ENCODE measurements around the gene SLC13A5.
A peak's percentile ranks its signal among the peaks of the same experiment; 100 is the strongest.
"Not testable (repeated sequence)": the region's sequence is repeated elsewhere in the genome, so short reads cannot be mapped to it uniquely, and the experiment has no call there.

The SLC13A5 gene

DNA sequence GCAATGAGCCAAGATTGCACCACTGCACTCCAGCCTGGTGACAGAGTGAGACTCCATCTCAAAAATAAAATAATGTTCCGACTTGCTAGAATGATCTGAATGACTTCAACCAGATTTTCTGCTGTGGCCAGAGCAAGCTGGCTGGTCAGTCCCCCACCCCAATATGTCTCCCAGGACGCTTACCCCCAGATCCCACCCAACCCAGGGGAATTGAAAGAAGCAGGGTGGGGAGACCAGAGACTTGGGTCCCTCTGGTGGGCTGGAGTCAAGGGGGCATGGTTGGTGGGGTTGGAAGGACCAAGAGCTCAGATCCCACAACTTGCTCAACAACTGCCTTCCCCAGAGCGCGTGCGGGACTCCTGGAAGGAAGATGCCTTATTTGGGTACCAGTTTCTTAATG is 54.8 kb downstream of the SLC13A5 start:
- DNase-seq: not testable (repeated sequence)

DNA sequence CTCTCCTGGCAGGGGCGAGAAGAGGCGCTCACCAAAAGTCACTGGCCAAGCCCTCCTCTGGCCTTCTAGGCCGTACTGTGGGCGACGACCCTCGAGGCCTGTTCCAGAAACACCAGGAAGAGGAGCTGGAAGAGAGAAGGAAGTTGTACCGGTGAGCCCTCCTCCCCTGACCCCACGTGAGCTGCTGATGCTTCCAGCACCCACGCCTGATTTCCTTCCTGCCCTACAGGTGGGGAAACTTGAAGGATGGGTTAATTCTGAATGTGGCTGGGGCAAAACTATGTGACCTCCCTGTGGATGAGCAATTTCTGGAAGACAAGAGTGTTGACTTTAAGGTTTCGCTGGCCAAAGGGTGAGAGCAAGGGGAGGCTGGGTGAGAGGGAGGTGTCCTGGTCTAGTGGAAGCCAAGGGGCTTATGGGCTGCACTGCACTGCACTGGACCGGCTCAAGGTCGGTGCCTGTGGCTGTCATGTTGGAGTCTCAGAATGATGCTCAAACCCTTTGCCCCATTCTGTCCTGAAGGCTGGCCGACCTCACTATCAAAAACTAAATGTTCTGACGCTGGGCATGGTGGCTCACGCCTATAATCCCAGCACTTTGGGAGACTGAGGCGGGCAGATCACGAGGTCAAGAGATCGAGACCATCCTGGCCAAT is 55.4 kb downstream of the SLC13A5 start:
- no peak for DNase-seq

- not testable (repeated sequence) for DNase-seq
Measured at GRCh38 chr17:6656797-6657632, 56.2 kb downstream of the SLC13A5 start.

DNA sequence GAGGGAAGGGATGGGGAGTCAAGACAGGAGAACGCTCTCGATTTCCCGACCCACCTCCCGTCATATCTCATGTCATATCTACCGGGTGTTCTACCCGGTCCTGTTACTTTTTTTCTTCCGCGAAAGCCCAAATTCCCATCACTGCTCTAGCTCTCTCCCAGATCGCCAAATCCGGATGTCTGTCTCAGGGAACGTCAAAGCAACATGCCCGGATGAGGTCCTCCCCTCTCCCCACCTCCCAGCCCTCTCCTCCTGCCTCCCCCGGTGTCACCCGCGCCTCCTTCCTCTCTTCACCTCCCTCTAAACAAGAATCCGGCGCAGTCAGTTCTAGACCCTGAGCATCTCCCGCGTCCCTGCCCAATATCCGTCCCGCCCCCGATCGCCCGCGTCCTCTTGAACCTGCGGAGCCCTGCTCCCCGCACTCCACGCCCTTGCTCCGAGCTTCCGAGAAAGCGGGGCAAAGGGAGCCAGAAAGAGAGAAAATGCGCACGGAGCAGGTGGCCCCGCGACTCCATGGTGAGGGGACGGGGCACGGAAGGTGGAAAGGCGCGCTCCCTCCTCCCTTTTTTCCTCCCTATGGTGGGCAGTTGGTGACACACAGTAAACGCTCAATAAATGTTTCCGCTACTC is 57.3 kb downstream of the SLC13A5 start:
- DNase-seq: not testable (repeated sequence)

- no peak for DNase-seq
Measured at GRCh38 chr17:6654841-6655731, 58.1 kb downstream of the SLC13A5 start.

DNA sequence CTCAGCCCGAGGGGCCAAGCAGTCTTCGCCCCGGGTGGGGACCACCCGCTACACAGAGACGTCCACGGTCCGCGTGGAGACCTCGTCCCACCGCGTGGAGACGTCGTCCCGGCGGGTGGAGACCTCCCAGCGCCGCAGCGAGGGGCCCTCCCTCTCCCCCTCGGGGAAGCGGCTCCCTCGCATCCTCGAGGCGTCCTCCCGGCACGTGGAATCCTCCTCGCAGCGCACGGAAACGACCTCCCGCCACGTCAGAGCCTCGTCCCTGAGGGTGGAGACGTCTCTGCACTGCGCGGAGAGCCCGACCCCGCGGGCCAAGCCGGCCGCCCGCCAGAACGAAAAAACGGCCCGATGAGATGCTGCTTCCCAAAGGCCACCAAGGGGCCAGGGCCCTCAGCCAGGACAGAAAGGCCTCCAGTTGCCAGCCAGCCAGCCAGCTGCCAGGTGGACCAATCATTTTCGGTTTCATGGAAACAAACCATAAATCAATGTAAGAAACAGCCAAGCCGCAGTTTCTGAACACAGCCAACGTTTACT is 61.2 kb downstream of the SLC13A5 start:
- peak; percentile 34 for DNase-seq

DNA sequence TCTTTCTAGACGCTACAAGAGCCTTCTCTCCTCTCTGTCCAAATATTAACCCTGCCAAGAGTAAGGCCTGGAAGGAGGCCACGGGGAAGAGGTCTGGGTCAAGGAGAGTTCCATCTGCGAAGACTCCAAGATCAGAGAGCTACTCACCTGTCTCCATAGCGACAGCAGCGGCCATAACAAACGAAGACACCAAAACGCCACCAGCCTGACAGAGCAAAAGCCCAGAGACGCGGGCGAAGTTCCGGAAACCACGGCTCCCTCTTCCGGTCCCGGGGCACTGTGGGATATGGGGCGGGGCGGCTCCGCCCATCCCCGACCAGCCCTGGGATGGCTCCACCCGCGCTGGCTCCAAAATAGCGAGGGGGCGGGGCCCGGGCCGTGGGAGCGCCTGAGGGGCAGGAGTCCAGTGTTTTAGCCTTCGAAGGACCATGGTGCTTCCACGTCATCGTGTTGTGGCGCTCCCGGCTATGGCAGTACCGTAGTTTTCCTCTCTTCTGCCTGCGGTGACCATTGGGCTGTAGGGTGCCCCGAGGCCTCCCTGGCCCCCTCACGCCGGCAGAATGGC is 61.7 kb downstream of the SLC13A5 start, which contains the start of the genes C17orf100 and MED31:
C17orf100 (plus strand) TSS at position 409 of the 565 bp plus-strand sequence; CDS start at position 561, 152 bp downstream.
MED31 (minus strand) TSS at position 252 of the 565 bp plus-strand sequence; CDS start at position 175, 77 bp downstream.
- DNase-seq: peak; percentile 84

GRCh38 chr17:6648181-6648580 is 65.0 kb downstream of the SLC13A5 start:
- DNase-seq: no peak

GRCh38 chr17:6643451-6644125 is 69.6 kb downstream of the SLC13A5 start:
- DNase-seq: no peak

DNA sequence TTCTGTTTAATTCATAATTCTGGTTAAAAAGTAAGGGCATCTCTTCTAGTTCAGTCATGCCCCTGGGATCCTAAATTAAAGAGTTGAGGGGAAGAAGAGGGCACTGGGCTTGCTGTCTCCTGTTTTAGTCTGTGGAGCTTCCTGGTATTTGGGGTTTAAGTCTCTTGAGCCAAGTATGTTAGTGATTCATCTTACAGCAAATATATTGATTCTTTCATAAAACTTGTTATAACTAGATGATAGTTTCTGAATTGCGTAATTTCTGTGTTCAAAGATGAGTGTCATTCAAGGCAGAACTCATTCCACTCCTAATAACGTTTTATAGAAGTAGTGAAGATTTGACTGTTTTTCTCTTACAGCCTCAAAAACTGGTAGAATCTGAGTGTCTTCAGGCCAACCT is 70.6 kb downstream of the SLC13A5 start:
- DNase-seq: no peak

GRCh38 chr17:6641247-6641863 is 71.8 kb downstream of the SLC13A5 start:
- DNase-seq: no peak

DNA sequence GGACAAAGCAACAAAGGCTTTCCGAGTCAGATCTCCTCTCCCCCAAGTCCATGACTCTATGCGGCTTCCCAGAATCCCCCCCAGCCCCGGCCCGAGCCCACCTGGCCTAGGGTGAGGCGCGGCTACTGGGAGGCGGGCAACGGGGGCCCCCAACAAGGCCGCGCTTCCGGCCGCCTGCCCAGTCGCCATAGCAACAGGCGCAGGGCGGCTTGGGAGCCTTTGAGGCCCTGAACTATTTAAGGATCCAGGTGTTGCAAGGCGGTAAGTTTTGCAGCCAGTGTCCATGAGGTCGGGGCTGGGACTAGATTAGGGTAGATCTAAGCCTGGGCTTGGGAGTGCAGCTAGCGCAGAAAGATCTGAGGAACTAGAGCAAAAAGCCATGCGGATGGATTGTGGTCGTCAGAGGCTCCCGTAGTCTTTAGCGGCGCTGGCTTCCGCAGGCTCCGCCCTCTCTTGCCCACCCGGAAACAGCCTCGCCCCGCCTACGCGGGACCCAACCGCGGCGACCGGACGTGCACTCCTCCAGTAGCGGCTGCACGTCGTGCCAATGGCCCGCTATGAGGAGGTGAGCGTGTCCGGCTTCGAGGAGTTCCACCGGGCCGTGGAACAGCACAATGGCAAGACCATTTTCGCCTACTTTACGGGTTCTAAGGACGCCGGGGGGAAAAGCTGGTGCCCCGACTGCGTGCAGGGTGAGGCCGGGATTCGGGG is 72.5 kb downstream of the SLC13A5 start, which contains the start of the genes KIAA0753 and TXNDC17:
KIAA0753 (minus strand) TSS at position 176 of the 711 bp plus-strand sequence. CDS start 5,608 bp downstream, outside the sequence.
TXNDC17 (plus strand) TSS at position 525 of the 711 bp plus-strand sequence; CDS start at position 548, 23 bp downstream.
- peak; percentile 85 for DNase-seq

GRCh38 chr17:6639586-6640535 is 73.3 kb downstream of the SLC13A5 start:
- DNase-seq: no peak

GRCh38 chr17:6639014-6639585 is 74.1 kb downstream of the SLC13A5 start:
- DNase-seq: no peak

DNA sequence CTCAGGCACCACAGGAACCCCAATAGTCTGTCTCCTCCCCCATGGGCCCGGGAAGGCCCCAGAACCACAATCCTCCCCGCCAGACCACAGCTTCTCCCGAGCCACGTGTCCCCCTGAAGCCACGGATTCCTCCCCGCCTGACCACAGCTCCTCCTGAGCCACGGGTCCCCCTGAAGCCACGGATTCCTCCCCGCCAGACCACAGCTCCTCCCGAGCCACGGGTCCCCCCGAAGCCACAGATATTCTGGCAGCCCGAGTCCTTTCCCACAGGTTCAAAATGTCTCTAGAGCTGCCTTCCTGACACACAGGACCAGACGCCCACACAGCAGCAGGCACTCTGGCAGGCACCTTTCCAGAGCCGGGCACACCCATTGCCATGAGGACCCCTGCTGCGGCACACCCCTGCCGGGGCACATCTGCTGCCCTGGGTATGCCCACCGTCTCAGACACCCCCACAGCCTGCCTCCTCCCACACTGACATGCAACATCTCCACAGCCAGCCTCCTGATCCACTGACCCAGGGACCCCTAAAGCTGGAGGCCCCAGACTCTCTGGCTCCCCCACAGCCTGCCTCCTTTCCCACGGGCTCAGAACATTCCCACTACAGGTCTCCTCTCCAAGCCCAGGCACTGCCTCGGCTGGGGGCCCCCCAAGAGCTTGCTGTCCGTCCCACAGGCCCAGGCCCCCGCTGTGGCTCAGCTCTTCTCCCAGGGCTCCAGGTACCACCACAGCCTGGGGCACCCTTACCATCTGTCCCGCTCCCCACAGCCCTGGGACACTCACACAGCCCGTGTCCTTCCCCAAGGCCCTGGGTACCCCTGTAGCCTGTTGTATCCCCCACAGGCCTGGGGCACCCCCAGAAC is 74.9 kb downstream of the SLC13A5 start:
- no peak for DNase-seq

GRCh38 chr17:6637458-6637840 is 75.7 kb downstream of the SLC13A5 start:
- DNase-seq: no peak

All from activated gamma-delta T cell (primary cell).